ENCODE data around the gene SPATC1L.
"Not testable (repeated sequence)": the region's sequence is repeated elsewhere in the genome, so short reads cannot be mapped to it uniquely, and the experiment has no call there.

The SPATC1L gene

DNA sequence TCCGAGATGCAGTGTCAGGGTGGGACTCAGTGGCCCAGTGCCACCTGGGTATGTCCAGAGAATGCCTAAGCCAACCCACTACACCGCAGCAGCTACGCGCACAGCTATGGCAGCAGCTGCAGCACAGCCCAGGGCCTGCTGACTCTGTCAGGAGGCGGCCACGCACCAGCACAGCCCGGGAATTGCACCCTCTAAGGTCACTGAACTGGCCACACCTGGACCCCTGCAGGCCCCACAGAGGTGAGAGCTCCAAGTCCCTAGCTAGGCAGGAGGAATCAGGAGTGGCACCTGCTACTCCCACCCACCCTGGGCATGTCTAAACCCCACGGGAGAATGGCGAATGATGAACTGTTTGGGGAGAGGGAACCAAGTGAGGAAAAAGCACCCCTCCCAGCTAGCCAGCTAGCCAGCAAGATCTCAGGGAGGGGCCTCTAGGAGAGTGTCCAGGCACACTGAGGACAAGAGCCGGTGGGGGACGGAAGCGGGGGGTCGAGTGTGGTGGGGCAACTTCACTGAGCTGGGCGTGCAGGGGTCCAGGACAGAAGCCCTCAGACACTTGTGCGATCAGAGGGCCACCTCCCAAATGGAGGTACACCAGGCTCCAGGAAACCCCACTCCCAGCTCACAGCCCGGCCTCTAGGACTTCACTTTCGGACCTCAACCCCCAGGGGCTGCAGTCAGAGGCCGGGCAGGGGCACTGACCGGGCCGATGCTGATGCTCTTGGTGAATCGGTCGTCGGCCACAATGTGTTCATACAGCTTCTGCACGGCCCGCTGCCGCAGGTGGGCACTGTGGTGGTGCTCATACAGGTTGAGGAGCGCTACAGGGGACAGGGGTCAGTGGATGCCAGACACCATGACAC is 30.4 kb upstream of the SPATC1L start:
- no peak for DNase-seq

DNA sequence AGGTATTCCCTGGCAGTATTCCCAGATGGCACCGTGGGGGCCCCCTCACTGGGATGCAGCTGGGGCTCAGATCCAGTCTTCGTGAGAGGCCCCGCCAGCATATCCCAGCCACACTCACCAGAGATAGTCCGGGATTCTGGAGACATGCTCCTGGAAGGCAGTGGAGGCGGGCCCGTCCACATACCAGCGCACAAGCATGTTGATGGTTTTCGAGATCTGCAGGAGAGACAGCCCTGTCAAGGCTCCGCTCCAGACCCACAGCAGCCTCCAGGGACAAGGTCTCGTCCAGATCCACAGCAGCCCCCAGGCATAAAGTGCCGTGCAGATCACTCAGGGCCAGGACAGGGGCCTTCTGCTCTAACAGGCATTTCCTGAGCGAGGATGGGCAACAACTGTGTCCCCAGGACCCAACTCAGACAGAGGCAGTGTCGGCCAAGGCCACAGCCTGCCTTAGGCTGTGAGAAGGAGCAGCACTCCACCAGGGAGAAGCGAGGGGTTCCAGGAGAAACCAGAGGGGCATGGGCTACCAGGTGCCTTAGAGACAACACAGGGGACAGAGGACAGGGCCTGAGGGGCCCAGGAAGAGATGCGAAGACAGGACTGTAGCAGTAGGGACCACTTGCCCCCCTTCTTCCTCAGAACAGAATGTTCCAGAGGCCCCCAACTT is 29.5 kb upstream of the SPATC1L start:
- no peak for DNase-seq

DNA sequence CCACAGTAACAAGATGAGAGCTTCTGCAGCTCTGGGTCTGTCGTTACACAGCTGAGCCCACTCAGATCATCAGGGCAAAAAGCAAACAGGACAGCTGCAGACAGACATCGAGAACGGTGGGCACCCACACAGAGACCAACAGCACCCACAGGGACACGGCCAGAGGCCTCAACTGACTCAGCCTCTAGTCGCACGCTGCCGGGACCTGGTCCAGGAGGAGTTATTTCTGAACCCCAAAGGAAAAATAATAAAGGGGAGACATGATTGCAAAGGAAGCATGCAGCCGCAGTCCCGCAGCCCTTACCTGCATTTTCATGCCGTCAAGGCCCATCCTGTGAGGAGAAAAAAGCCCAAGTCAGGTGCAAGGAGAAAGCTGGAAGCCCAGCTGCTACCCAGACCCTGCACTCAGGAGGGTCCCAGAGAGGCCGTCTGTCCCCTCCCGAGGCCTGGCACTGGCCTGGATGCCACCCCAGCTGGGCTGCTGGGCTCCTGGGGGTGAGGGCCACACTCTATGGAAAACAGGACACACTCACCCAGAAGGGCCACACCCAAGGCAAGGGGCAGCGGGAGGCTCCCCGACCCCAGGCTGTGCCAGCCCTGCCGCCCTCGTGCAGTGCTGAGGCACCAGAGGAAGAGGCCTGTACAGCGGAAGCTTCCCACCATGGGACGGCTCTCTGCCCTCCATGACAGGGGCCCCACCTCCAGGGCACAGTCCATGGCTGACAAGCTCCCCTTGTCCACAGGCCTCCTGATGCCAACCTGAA is 28.6 kb upstream of the SPATC1L start:
- no peak for DNase-seq

DNA sequence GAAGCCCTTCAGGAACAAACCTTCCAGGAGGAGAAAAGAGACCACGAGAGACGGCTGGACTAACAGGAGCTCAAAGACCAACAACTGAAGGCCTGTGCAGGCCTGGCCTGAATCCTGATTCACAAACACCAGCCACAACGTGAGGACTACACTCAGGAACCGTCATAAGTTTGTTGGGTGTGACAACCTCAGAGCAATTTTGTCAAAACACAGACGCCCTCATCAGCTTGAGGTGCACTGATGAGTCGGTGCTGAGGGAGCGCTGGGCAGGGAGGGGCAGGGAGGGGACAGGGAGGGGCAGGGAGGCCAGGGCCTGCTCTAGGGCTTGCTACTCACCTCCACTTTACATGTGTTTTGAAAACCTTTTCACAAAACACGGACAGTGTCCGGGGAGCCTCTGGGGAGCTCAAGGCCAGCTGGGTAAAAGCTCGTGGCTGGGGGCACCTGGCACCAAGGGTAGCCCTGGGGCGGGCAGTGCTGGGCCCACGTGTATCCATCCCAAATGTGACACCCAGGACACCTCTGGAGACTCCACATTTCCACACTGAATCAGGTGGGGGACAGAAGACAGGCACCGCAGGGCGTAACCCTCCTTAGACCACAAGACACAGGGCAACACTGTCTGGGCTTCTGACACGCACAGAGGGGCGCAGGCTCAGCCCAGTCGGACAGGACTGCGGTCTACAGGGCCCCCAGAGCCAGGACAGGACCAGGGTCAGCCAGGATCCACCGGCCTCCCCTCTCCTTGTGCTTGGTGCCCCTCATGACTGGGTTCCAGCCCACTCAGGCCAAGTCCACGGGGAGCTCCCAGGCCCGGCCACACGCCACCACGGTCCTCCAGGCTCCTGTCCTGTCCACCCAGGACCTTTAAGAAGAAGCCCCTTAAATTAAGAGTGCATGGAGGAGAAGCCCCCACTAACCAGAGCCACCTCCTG is 27.8 kb upstream of the SPATC1L start:
- no peak for DNase-seq

DNA sequence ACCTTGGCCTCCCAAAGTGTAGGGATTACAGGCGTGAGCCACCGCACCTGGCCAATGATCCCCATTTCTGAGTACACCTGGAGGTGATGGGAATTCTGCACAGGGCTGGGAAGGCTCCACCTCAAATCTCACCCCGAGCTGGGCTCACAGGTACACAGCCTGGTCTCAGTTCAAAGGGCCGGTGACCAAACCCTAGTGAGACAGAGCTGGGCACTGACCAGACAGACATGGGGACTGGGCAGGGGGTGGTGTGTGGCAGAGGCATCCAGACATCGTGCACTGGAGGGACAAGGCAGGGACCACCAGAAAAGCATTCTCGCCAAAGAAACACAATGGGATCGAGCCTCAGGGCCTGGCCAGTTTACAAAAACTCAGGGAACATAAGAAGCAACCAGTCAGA is 27.1 kb upstream of the SPATC1L start:
- DNase-seq, result no peak

DNA sequence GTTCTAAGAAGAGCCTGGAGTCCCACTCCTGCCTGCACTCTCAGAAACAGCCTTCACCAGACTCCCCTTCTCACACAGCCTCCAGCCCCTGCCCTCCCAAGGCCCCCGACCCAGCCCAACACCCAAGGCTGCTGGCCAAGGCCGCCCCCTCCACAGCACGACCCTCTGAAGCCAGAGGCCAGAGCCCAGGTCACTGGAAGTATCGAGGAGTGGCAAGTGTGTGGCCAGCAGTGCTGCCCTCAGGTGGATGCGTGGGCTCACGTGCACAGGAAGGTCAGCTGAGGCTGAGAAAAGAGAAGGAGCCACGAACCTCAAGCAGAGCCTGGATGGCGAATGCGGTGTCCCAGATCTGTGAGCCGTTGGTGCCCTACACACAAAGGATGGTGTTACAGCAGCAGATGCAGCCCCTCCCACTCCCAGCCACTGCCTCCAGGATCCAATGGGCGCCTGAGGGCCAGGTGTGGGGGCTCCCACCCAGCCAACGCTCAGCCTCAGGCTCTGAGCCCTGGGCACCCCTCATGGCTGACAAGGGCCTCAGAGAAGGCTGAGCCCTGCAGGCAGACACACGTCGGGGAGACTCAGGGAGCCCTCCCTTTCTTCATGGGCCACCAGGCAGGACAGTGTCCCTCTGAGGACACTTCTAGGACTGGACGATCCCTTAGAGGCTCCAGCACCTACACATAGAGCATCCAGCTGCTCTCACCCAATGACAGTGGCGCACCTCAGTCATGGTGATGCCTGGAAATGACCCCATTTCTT is 26.3 kb upstream of the SPATC1L start:
- no peak for DNase-seq

DNA sequence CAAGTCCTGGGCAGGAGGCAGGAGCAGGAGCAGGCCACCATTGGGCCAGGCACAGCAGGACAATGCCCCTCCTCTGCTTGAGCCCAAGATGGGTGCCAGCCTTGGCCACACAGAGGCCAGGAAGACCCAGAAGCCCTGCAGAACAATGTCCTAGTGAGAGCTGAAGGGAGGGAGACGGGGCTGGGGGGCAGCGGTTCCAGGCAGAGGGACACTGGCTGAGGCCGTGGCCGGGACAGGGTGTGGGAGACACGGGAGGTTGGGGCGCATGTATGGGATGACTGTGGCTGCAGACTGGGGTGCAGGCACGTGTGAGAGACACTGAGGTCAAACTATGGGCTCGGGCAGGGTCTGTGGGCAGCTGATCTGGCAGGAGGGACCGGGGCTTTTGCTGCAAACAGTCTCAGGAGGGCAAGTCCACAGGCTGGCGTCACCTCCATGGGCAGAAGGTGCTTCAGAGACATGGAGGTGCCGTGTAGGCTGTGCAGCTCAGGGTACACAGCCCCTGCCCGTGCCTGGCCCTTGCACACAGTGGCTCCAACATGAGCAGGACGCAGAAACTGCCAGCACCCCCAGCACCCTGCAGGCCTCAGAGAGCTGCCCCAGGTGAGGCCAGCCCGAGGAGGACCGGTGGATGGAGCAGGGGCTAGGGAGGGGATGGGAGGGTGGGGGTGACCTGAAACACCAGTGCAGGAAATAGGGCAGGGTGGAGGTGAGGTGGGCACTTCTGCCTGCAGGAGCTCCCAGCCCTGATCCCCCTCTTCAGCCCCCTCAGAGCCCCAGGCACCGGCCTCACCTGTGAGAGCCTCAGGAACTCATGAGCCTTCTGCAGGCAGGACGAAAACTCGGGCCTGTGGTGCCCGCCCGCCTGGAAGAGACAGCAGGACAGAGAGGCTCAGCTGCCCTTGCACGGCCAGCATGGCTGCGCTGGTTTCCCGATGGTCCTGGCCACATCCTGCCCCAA is 24.8 kb upstream of the SPATC1L start:
- no peak for DNase-seq

DNA sequence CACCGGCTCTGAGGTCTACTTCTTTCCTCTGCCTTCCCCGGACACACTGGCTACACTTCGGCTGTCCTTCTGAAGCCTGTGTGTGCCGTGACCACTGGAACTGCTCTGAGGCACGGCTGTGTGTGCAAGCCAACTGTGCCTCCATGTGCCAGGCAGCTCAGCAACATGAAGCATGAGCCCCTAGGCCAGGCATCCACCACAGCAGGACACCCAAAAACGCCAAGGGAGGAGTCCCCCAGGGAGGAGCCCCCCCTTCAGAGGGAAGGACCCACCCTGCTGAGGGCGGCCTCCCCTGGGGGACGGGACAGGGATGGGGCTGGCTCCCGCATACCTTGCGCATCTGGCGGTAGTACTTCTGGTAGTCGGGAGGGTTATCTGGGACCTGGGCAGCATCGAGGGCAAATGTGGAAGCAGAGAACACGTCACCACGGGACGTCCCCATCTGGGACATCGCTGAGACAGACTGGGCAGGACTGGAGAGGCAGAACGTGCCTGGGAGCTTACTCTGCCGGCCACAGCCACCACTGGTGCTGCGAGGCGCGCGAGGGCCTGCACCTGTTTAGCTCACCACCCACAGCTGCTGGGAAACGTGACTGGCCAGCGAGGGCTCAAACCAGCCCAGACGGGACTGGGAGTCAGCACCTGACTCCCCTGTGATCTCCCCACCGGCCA is 23.8 kb upstream of the SPATC1L start:
- no peak for DNase-seq

DNA sequence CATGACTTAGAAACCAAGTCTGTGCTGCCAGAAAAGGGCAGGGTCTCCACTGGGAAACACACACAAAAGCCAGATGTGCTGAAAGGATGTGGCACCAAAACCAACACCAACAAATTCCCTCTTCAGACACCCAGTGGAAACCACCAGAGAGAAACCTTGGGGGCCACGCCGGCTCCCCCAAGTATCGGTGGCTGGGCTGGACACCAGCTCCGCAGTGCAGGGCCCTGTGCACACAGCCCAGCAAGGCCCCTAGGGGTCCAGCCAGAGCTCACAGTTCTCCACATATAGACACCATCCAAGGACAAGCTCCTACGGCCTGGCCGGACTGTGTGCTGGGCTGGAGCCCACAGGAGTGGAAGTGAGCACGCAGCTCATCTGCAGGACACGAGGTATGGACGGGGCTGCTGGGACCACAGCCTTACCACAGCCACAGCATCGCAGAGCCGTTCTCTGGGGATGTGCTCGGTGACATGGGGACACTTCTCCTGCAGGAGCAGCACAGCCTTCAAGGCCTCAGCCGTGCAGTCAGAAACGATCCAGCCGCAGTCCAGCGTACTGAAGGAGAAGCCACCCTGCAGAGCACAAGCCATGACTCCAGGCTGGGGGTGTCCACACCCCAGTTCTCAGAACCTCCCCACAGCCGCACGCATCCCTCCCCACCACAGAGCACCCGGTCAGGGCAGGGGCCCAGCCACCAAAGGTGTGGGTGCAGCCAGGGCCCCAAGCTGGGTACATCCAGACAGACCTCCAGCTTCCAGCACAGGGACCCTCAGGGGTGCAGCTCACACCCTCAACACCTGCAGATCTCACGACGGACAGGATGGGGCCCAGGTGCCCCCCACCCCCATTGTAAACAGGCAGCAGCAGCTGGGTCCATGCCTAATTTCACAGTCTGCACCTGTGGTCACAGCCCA is 23.0 kb upstream of the SPATC1L start:
- no peak for DNase-seq

DNA sequence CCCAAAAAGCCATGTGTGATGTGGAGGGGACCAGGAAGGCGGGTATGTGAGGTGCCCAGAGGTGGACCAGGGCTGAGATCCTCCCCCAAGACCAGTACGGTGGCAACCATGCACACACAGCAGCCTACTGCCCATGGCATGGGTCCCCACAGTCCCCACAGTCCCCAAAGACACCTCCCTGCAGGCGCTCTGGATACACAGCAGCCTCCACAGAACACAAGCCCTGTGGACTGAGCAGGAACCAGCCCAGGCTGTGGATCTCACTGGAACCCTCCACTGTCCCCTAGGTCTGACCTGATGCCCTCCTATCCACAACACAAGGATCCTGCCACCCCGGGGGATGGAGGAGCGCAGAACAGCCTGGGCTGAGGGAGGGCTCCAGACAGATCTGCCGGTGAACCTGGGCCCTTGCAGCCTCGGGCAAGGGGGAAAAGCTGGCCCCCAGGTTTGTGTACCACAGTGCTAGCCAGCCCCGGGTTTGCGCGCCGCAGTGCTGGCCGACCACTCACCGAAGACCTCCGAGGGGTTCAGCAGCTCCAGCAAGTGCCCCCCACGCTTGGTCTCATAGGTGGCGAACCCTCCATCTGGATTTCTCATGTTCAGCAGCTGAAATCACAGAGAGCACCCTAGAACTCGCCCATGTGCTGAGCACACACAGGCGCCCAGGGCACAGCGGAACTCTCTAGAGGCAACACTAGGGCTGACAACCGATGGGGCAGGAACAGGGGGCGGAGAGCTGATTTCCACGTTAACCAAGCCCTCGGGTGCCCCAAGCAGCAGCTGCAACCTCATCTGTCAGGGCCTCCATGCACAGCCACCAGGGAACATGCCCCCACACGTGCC is 22.1 kb upstream of the SPATC1L start:
- DNase-seq, result no peak

DNA sequence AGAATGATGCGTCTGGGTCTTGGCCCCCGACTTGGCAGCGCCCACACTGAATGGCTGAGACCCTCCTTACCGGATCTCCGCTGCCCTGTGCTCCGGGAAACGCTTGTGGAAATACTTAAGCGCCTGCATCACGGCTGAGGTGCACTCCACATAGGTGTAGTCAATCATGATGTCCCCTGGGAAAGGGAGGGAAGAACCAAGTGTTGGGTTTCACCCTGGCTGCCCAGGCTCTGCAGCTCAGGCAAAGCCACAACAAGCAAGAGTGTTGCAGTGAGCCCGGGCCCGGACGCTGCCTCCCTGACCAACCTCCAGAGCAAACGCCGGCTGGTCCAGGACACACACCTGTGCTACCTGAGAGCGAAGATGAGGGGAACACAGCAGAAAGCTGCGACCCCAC is 21.5 kb upstream of the SPATC1L start:
- no peak for DNase-seq

DNA sequence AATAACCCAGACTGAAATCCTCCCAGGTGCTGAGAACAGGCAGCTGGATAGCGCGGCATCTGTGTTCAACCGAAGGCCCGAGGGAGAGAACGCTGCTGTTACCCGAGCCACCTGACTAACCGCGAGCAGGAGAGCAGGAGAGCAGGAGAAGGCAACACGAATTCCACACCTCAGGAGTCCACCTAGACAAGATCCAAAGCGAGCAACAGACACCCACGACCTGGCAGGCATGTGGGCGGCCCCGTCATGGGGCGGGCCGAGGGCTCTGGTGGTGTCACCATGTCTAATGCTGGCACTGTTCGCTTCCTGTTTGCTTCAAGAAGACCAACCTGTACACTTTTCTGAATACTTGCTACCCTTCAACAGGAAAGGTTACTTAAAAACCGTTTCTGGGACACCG is 20.9 kb upstream of the SPATC1L start:
- no peak for DNase-seq

DNA sequence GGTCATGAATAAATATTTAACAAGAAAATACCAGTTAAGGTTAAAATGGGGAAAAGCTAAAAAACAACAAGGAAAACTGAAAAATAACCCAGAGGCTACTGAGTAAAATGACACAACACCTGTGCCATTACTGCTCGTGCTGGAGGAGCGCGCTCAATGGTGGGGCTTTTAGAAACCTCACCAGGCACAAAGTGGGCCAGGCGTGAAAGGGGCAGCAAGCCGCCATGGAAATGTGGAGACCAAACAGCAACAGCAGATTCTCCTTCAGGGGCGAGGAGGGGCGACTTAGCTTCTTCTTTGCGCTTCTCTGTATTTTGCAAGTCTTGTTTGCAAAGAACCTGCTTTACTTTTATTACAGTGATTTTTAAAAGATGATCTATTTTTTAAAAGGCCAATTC is 18.9 kb upstream of the SPATC1L start:
- no peak for DNase-seq

DNA sequence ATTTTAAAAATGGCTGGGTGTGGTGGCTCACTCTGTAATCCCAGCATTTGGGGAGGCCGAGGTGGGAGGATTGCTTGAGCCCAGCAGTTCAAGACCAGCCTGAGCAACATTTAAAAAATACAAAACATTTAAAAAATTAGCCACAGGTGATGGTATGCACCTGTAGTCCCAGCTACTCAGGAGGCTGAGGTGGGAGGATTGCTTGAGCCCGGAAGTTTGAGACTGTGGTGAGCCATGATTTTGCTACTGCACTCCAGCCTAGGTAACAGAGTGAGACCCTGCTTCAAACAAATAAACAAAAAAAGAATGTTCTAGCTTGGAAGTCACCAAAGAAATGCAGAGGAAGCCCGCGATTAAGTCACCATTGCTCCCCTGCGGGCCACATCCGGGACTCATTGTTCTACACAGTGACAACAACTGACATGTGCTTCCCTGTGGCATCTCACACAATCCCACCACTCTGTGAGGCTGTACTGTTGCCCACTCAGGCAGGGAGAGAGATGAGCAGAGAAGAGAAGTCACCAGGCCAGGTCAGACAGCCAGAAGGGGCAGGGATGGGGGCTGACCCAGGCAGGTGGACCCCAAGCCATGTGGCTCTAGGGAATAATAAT is 18.4 kb upstream of the SPATC1L start:
- DNase-seq, result no peak

DNA sequence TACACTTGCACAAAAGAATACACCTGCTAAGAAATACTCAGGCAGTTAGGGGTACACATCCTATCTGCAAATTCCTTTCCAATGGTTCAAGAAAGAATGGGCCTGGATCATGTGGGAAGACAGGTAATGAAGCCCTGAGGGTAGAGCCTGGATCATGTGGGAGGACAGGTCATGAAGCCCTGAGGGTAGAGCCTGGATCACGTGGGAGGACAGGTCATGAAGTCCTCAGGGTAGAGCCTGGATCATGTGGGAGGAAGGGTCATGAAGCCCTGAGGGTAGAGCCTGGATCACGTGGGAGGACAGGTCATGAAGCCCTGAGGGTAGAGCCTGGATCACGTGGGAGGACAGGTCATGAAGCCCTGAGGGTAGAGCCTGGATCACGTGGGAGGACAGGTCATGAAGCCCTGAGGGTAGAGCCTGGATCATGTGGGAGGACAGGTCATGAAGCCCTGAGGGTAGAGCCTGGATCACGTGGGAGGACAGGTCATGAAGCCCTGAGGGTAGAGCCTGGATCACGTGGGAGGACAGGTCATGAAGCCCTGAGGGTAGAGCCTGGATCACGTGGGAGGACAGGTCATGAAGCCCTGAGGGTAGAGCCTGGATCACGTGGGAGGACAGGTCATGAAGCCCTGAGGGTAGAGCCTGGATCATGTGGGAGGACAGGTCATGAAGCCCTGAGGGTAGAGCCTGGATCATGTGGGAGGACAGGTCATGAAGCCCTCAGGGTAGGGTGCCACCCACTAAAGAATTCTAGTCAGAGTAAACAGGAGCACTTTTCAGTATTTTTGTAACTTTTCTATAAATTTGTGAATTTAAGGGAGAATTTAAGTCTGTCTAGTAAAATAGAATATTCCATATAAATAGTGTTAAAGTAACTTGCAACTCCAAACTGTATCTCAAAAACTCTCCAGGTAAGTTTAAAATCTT is 16.9 kb upstream of the SPATC1L start:
- DNase-seq, result not testable (repeated sequence)
